ENCODE results near the gene ROMO1. TPM values are rescaled to one million over a fixed set of nuclear protein-coding genes. Genes with fewer than 3 reads are reported as not detected.
"Not testable (repeated sequence)": the region's sequence is repeated elsewhere in the genome, so short reads cannot be mapped to it uniquely, and the experiment has no call there.

Gene ROMO1
- polyA plus RNA-seq, 1 donor from 2014 or later = 323 TPM

DNA sequence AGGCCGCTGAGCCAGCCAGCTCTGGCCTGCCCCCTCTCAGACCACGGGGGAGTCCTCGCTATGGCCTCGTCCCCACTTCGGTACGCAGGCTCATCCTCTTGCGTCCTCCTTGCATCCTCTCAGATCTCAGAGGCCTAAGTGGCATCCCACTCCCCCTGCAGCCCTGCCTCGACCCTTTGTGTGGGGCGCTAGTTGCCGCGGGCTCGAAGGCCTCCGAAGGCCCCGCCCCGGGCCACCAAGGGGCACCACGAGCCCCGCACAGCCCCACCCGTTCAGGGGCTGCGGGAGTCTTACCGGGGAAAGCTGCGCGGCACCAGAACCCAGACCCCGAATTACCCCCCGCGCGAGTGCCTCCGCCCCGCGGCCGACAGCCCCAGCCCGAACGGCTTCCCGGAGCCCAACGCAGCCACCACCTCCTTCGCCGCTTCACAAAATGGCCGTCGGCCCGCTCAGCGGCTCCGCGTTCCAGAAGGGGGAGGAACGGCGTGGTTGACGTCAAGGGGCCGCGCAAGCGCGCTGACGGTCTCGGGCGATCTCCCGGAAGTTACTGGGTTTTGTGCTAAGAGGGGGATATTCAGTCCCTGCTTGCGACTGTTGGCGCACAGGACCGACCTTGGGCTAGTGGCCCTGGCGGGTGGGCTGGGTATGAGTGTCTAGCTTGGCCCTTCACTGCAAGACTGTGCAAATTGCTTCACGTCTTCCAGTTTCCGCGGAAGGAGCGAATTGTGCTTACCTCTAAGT, 34.6 kb upstream of the ROMO1 start, which contains the start of the genes CPNE1 and RBM12:
Gene CPNE1 (minus strand): TSS at position 435 of the 741 bp plus-strand sequence. CDS start 31,977 bp downstream, outside the sequence.
Gene RBM12 (minus strand): TSS at position 435 of the 741 bp plus-strand sequence. CDS start 9,578 bp downstream, outside the sequence.
- H3K4me1 Mint-ChIP-seq = peaks cover 40 to 48% (median 41%) of the 10 kb centered on the region in 3 donors
- H3K27ac Mint-ChIP-seq = peak within 1 kb of the TSS; percentile 90 to 98 (median 98)
- no peaks in the 10 kb centered on the region for H3K27me3 Mint-ChIP-seq
- H3K9me3 Mint-ChIP-seq = no peaks in the 10 kb centered on the region
- peaks cover 8% of the 10 kb centered on the region for H3K36me3 Mint-ChIP-seq
- peak within 1 kb of the TSS; percentile 89 to 98 (median 94) for H3K4me3 Mint-ChIP-seq

- H3K27me3 Mint-ChIP-seq = no peaks in the 10 kb centered on the region
- H3K27ac Mint-ChIP-seq = peak overlapping the region in 1 of 3 donors; percentile 47
- H3K9me3 Mint-ChIP-seq = no peaks in the 10 kb centered on the region
- peaks cover 11% of the 10 kb centered on the region for H3K36me3 Mint-ChIP-seq
- peak overlapping the region in 1 of 4 donors; percentile 42 for H3K4me3 Mint-ChIP-seq
- H3K4me1 Mint-ChIP-seq = peaks cover 27 to 36% (median 28%) of the 10 kb centered on the region in 3 donors
These were observed 33.3 kb upstream of the ROMO1 start for GRCh38 chr20:35665949-35666288.

DNA sequence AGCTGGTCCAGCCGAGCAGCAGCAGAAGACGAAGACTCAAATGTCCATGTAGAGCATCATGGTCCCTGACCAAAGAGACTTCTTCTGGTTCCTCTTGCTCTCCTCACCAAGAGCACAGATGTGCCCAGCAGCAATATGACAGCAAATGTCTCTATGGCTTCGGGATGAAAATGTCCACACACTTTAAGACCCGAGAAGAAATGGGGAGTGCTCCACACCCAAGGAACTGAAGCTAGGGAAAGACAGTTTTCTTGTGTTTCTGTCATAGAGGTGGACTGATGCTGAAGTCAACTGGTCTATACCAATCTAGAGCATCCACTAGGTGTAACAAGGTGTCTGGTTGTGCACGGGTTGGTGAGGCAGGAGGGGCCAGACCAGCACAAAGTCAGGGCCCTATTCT, 30.0 kb upstream of the ROMO1 start:
- Mint-ChIP-seq H3K27ac (no peak overlapping the region), H3K9me3 (no peaks in the 10 kb centered on the region), H3K4me1 (peaks cover 3 to 5% (median 4%) of the 10 kb centered on the region in 3 donors), H3K4me3 (peak overlapping the region in 1 of 4 donors; percentile 55), H3K27me3 (no peaks in the 10 kb centered on the region), H3K36me3 (peaks cover 11% of the 10 kb centered on the region)

DNA sequence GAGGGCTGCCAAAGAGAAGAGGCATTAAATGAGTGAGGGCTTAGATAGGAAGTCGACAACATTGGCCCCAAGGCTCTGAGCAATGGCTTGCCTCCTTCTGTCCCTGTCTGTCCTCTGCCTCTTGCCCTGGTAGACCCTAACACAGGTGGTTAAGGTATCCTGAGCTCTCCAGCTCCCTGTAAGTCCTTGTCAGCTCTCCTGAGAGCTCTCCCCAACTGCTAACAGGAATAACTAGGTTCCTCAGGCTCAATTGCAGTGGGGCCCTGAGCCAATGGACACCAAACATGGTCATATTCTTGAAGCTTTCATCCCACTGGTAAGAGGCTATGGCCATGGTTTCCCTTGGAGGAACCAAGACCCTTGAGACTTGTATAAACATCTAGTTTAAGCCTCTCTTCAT, 29.5 kb upstream of the ROMO1 start:
- H3K4me3 Mint-ChIP-seq = peak overlapping the region in 1 of 4 donors; percentile 55
- no peak overlapping the region for H3K27ac Mint-ChIP-seq
- H3K4me1 Mint-ChIP-seq = peaks cover 3 to 5% (median 4%) of the 10 kb centered on the region in 3 donors
- H3K36me3 Mint-ChIP-seq = peaks cover 11% of the 10 kb centered on the region
- H3K27me3 Mint-ChIP-seq = no peaks in the 10 kb centered on the region
- H3K9me3 Mint-ChIP-seq = no peaks in the 10 kb centered on the region

GRCh38 chr20:35673884-35674283, 25.3 kb upstream of the ROMO1 start:
- Mint-ChIP-seq H3K36me3 (peaks cover 10% of the 10 kb centered on the region), H3K4me3 (no peak overlapping the region), H3K27ac (no peak overlapping the region), H3K9me3 (no peaks in the 10 kb centered on the region), H3K4me1 (peaks cover 0 to under 1% (median 0%) of the 10 kb centered on the region in 3 donors), H3K27me3 (no peaks in the 10 kb centered on the region)

DNA sequence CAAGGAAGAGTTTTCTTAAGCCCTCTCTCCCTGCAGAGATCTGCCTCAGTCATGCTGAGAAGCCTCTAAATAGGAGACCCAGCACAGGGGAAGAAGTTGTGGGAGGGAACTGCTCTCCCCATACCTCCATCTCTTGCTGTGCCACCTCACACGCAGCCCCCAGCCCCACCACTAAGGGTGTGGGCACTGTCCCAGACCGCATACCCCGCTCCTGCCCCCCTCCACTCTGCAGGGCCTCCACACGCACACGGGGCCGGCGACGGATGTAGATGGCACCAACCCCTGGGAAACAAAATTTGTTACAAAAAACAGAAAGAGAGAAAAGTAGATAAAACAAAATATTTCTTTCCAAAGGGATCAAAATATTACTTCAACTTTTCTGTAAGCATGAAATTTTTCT, 24.3 kb upstream of the ROMO1 start:
- H3K9me3 Mint-ChIP-seq = no peaks in the 10 kb centered on the region
- no peak overlapping the region for H3K27ac Mint-ChIP-seq
- H3K4me3 Mint-ChIP-seq = no peak overlapping the region
- peaks cover 0 to 2% (median 0%) of the 10 kb centered on the region in 3 donors for H3K4me1 Mint-ChIP-seq
- H3K27me3 Mint-ChIP-seq = no peaks in the 10 kb centered on the region
- H3K36me3 Mint-ChIP-seq = peaks cover 4% of the 10 kb centered on the region

DNA sequence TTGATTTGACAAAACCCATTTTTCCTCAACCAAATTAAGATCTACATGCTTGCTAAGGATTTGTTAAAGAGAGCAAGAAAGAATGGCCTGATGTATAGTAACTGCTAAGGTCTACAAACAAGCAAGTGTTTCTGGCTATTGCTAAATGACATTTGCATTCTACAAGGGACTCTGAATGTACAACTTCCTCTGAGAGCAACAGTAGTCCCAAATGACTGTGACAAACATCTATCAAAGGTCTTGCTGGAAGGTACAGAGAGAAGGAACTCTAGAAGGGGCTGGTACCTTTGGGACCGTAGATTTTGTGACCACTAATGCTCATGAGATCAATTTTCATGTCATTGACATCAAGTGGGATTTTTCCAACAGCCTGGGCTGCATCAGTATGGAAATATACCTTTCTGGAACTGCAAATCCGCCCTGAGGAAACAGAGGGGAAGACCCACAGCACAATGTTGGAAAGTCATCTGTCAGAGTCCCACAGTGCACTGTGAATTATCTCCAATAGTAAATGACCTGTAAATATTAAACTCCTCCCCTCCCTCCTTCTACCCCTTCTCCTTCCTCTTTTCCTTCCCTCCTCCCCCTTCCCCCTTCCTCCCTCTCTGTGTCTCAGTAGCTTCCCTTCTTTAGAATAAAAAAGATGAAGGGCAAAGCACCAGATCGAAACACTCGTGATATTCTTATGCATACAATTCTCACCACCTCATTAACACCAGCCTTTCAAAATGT, 18.6 kb upstream of the ROMO1 start:
- peaks cover 6 to 13% (median 11%) of the 10 kb centered on the region in 3 donors for H3K4me1 Mint-ChIP-seq
- no peaks in the 10 kb centered on the region for H3K9me3 Mint-ChIP-seq
- H3K4me3 Mint-ChIP-seq = peak overlapping the region in 1 of 4 donors; percentile 7

DNA sequence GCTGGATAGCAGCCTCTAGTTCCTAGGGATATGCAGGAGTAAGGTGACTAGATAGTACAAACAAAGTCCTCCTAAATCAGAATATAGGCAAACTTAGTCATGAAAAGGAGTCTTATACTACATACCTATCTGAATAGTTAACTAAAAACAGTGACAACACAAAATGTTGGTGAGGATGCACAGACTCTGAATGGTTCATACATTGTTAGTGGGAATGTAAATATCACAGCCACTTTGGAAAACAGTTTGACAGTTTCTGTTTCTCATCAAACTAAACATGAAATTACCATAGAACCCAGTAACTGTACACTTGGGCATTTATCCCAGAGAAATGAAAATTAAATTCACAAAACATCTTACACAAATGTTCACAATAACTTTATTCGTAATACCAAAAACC, 17.2 kb upstream of the ROMO1 start:
- Mint-ChIP-seq H3K27me3 (no peaks in the 10 kb centered on the region), H3K4me3 (no peak overlapping the region), H3K27ac (no peak overlapping the region), H3K36me3 (no peaks in the 10 kb centered on the region), H3K4me1 (peaks cover 6 to 13% (median 11%) of the 10 kb centered on the region in 3 donors), H3K9me3 (no peaks in the 10 kb centered on the region)

More for the DNA sequence above, 18.6 kb upstream of the ROMO1 start:
- no peaks in the 10 kb centered on the region for H3K36me3 Mint-ChIP-seq
- H3K27ac Mint-ChIP-seq = peak overlapping the region in 1 of 3 donors; percentile 3
- H3K27me3 Mint-ChIP-seq = no peaks in the 10 kb centered on the region

DNA sequence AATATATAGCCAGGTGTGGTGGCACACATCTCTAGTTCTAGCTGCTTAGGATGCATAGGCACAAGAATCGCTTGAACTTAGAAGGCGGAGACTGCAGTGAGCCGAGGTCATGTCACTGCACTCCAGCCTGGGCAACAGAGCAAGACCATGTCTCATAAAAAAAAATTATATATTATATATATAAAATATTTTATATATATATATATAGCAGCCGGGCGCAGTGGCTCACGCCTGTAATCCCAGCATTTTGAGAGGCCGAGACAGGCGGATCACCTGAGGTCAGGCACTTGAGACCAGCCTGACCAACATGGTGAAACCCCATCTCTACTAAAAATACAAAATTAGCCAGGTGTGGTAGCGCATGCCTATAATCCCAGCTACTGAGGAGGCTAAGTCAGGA, 13.8 kb upstream of the ROMO1 start:
- H3K9me3 Mint-ChIP-seq = not testable (repeated sequence)

DNA sequence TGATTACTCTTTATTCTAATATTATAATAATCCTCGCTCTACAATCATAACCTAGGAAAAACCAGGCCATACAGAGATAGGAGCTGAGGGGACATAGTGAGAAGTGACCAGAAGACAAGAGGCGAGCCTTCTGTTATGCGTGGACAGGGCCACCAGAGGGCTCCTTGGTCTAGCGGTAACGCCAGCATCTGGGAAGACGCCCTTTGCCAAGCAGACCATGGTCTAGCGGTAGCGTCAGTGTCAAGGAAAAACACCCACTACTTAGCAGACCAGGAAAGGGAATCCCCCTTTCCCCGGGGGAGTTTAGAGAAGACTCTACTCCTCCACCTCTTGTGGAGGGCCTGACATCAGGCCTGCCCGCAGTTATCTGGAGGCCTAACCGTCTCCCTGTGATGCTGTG, 12.3 kb upstream of the ROMO1 start:
- not testable (repeated sequence) for H3K4me1 Mint-ChIP-seq, H3K9me3 Mint-ChIP-seq, H3K27me3 Mint-ChIP-seq, H3K27ac Mint-ChIP-seq, H3K4me3 Mint-ChIP-seq, H3K36me3 Mint-ChIP-seq

More for the DNA sequence above, 13.8 kb upstream of the ROMO1 start:
- not testable (repeated sequence) for H3K4me1 Mint-ChIP-seq, H3K27ac Mint-ChIP-seq, H3K27me3 Mint-ChIP-seq, H3K4me3 Mint-ChIP-seq, H3K36me3 Mint-ChIP-seq

GRCh38 chr20:35690265-35690664, 8.9 kb upstream of the ROMO1 start:
- Mint-ChIP-seq H3K27ac (peak overlapping the region in 1 of 3 donors; percentile 28), H3K27me3 (no peaks in the 10 kb centered on the region), H3K4me1 (peaks cover 0 to under 1% (median 0%) of the 10 kb centered on the region in 3 donors), H3K9me3 (no peaks in the 10 kb centered on the region), H3K4me3 (no peak overlapping the region), H3K36me3 (peaks cover 6% of the 10 kb centered on the region)

GRCh38 chr20:35695245-35695749, 3.9 kb upstream of the ROMO1 start:
- Mint-ChIP-seq H3K27me3 (no peaks in the 10 kb centered on the region), H3K9me3 (no peaks in the 10 kb centered on the region), H3K4me1 (peaks cover 21 to 23% (median 22%) of the 10 kb centered on the region in 3 donors), H3K36me3 (peaks cover 1% of the 10 kb centered on the region), H3K27ac (peak overlapping the region in 1 of 3 donors; percentile 53), H3K4me3 (peak overlapping the region in 2 of 4 donors; percentile 30 to 47)

DNA sequence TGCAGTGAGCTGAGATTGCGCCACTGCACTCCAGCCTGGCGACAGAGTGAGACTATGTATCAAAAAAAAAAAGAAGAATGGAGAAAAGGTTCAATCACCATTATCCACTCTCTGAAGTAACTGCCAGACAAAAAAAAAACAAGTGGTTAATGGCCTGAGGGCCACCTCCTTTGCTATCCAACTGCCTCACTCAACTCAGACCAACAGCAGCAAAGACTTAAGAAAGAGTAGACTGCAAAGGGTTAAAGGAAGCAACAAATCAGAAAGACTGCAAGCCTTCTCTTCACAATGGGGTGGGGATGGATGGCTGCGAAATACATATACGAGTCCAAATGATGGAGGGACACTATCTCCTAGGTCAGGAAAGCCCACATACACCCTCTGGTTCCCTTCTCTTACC, 3.2 kb upstream of the ROMO1 start:
- H3K4me3 Mint-ChIP-seq = peak overlapping the region in 2 of 4 donors; percentile 30 to 50
- H3K36me3 Mint-ChIP-seq = peaks cover 1% of the 10 kb centered on the region
- peak overlapping the region in 1 of 3 donors; percentile 30 for H3K27ac Mint-ChIP-seq
- H3K9me3 Mint-ChIP-seq = no peaks in the 10 kb centered on the region
- peaks cover 21 to 28% (median 25%) of the 10 kb centered on the region in 3 donors for H3K4me1 Mint-ChIP-seq
- H3K27me3 Mint-ChIP-seq = no peaks in the 10 kb centered on the region

DNA sequence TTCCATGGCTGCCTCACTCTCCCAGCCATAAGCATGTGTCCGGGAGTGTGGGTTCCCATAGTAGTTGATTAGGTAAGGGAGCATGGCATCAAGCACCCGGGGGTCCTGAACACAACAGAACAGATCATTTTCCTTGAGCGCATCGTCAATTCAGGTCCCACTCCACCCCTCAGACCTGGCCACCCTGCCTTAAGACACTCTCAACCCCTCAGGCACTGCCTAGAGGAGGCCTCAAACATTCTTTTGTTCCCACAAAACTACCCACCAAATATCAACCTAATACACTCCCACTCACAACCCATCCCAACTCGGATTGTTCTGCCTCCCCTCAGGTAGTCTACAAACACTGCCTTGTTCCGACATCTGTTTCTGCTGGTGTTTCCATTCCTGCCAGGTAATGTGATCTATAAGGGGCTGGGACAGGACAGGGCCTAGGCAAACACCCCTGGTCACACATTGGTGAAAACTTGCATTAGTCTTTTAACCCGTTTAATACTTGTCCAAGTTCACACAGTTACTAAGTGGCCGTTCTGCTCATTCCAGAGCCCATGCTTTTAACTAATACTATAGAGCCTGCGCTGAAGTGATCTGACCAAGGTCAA, 1.4 kb upstream of the ROMO1 start:
- Mint-ChIP-seq H3K27ac (peak overlapping the region in 2 of 3 donors; percentile 84 to 86), H3K36me3 (peaks cover 3% of the 10 kb centered on the region), H3K9me3 (no peaks in the 10 kb centered on the region), H3K27me3 (no peaks in the 10 kb centered on the region), H3K4me3 (peak overlapping the region; percentile 94 to 96 (median 95)), H3K4me1 (peaks cover 21 to 32% (median 30%) of the 10 kb centered on the region in 3 donors)

Measured in IgD-negative memory B cell (primary cell).